ENCODE results near the gene INPP5A. TPM values are rescaled to one million over a fixed set of nuclear protein-coding genes. Genes with fewer than 3 reads are reported as not detected.
A peak's percentile ranks its signal among the peaks of the same experiment; 100 is the strongest.

Gene INPP5A
- total and polyA plus RNA-seq, 4 donors = 12.4 to 39.9 (median 28.2) TPM

- H3K9me3 ChIP-seq (ENCODE audit: control insufficient read depth in 4 of 4, insufficient read depth in 3 of 4, low read length in 3 of 4) = peaks cover 0 to 2% (median 0%) of the 10 kb centered on the region in 4 donors
- H3K36me3 ChIP-seq (ENCODE audit: control insufficient read depth in 4 of 4, insufficient read depth in 4 of 4, low read length in 4 of 4) = no peaks in the 10 kb centered on the region
- no peak overlapping the region for H3K4me3 ChIP-seq
- peak; percentile 23 for ATAC-seq (ENCODE audit: insufficient read depth, low FRiP score)
- 13 to 20% methylated on average over 21 of the region's 21 CpGs for WGBS, 2 donors
- no peak for TF ChIP-seq CTCF (IDR thresholded peaks at IDR 0.05; ENCODE audit: control extremely low read depth, extremely low read depth)
- H3K27ac ChIP-seq (ENCODE audit: low read depth in 1 of 2, low read length in 1 of 2) = peak overlapping the region in 1 of 2 donors; percentile 44
- no peak overlapping the region for H3K9ac ChIP-seq (ENCODE audit: insufficient read depth in 1 of 2, low read length in 2 of 2)
- peaks cover 6 to 45% (median 25%) of the 10 kb centered on the region in 5 donors for H3K4me1 ChIP-seq (ENCODE audit: control insufficient read depth in 5 of 5, insufficient read depth in 5 of 5, low read length in 5 of 5)
- peak; percentile 64 to 90 (median 84) for DNase-seq
- H3K27me3 ChIP-seq (ENCODE audit: control insufficient read depth in 3 of 3, insufficient read depth in 3 of 3, low read length in 2 of 3) = no peaks in the 10 kb centered on the region
These were observed 38.0 kb downstream of the INPP5A start for GRCh38 chr10:132575320-132576201.

- H3K9me3 ChIP-seq (ENCODE audit: control insufficient read depth in 4 of 4, insufficient read depth in 3 of 4, low read length in 3 of 4) = no peaks in the 10 kb centered on the region
- H3K27ac ChIP-seq (ENCODE audit: low read depth in 1 of 2, low read length in 1 of 2) = no peak overlapping the region
- DNase-seq (no peak), ATAC-seq (ENCODE audit: insufficient read depth, low FRiP score) (no peak)
- TF ChIP-seq CTCF (IDR thresholded peaks at IDR 0.05; ENCODE audit: control extremely low read depth, extremely low read depth) = no peak
- peaks cover 6 to 49% (median 29%) of the 10 kb centered on the region in 5 donors for H3K4me1 ChIP-seq (ENCODE audit: control insufficient read depth in 5 of 5, insufficient read depth in 5 of 5, low read length in 5 of 5)
- no peaks in the 10 kb centered on the region for H3K27me3 ChIP-seq (ENCODE audit: control insufficient read depth in 3 of 3, insufficient read depth in 3 of 3, low read length in 2 of 3)
- H3K36me3 ChIP-seq (ENCODE audit: control insufficient read depth in 4 of 4, insufficient read depth in 4 of 4, low read length in 4 of 4) = no peaks in the 10 kb centered on the region
- H3K4me3 ChIP-seq = no peak overlapping the region
- 81 to 85% methylated on average over 19 of the region's 19 CpGs for WGBS, 2 donors
- no peak overlapping the region for H3K9ac ChIP-seq (ENCODE audit: insufficient read depth in 1 of 2, low read length in 2 of 2)
These were observed 39.2 kb downstream of the INPP5A start for GRCh38 chr10:132576671-132577349.

- TF ChIP-seq CTCF (IDR thresholded peaks at IDR 0.05; ENCODE audit: control extremely low read depth, extremely low read depth) = no peak
- H3K27ac ChIP-seq (ENCODE audit: low read depth in 1 of 2, low read length in 1 of 2) = no peak overlapping the region
- no peak overlapping the region for H3K4me3 ChIP-seq
- DNase-seq (no peak), ATAC-seq (ENCODE audit: insufficient read depth, low FRiP score) (no peak)
- WGBS, 2 donors = 71 to 82% methylated on average over 16 of the region's 16 CpGs
- H3K4me1 ChIP-seq (ENCODE audit: control insufficient read depth in 5 of 5, insufficient read depth in 5 of 5, low read length in 5 of 5) = peaks cover 6 to 47% (median 28%) of the 10 kb centered on the region in 5 donors
- H3K9me3 ChIP-seq (ENCODE audit: control insufficient read depth in 4 of 4, insufficient read depth in 3 of 4, low read length in 3 of 4) = no peaks in the 10 kb centered on the region
- H3K9ac ChIP-seq (ENCODE audit: insufficient read depth in 1 of 2, low read length in 2 of 2) = no peak overlapping the region
- no peaks in the 10 kb centered on the region for H3K27me3 ChIP-seq (ENCODE audit: control insufficient read depth in 3 of 3, insufficient read depth in 3 of 3, low read length in 2 of 3)
- peaks cover 0 to 1% (median 0%) of the 10 kb centered on the region in 4 donors for H3K36me3 ChIP-seq (ENCODE audit: control insufficient read depth in 4 of 4, insufficient read depth in 4 of 4, low read length in 4 of 4)
These were observed 39.9 kb downstream of the INPP5A start for GRCh38 chr10:132577350-132578003.
